HG03457 (cell line): ENCODE results near the gene PLEKHG7.
A peak's percentile ranks its signal among the peaks of the same experiment; 100 is the strongest.
"Not testable (repeated sequence)": the region's sequence is repeated elsewhere in the genome, so short reads cannot be mapped to it uniquely, and the experiment has no call there.

Source experiments
- ATAC-seq: cut with Tn5 transposase; IDR thresholded peaks from one replicate; pipeline ENCODE4 v1.9.1; 2021; ENCODE audit warnings: moderate number of reproducible peaks; ENCODE audit not compliant: unreplicated experiment

The PLEKHG7 gene, protein sequence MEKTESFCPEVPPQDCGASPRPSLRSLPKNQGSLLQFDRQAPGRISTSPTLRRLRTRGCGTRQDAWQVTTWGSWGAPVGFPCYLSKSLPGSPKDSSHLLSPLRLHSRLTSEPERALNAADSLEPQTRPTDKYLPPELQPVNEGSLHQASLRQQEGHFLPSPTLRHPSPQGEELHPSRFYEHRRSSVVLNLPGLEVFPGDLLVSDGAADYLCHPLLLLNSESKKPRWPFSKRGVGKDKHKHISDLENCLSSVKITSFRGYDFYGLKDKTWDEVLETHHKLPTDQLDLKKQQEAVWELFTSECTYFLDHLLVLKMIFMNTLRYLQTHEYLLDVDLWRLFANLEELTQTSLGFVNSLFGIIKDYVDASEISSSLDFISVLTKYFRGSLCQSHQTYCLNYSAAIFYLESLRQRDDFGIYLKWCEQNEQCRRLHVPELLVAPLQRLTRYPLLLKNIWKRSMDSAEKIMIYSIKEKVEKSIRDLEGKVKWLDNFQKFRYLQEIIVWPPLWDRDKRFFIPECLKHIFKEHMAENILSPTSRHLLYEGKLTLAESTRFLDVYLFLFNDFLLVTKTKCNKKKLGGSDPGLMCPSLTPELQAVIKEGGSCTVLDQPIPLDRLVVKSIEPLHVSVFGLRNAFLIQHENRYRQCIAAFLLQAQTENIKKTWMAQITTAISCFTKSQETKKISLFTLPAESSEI

DNA sequence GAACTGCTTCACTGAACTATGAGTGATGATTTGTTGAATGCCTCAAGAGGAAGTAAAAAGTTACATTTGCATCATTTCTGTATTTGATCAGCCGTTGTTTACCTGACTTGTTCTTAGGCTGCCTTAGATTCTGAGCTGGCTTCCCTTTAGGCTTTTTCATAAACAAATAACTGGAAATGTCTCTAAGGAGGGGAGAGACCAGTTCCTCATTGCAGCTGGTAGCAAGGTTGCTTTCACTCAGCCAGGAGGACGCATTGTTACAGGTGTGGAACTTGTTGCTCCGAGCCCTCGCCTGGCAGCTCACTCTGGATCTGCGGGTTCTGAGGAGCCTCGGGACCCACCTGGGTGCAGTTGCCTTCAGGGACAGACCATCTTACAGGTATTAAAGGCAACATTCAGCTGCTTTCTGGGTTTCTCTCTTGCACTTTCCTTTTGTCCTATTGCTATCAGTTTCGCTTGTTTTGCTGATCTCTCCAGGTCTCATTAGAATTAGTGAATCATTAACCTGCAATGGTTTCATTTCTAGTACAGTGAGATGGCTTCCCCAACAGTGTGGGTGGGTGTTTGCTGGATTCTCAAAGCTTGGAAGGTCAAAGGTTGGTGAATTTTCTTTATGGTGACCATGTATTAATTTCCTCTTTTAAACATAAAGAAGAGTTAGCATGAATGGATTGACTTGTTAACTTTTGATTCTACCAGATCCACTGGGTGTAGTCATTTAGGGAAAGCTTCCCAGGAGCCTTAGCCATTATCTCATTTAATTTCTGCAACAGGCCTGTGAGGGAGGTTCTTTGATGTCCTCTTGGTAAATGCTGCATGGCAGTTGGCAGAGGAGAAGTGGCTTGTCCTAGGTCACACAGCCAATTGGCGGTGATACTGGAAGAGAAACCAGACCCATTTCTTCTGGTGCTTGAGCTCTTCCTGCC, at the start of gene PLEKHG7:
TSS of gene PLEKHG7 (plus strand) at position 236 of the 926 bp plus-strand sequence. CDS start 3,643 bp downstream, outside the sequence.
- peak; percentile 96 for ATAC-seq

- not testable (repeated sequence) for ATAC-seq
Observed at GRCh38 chr12:92654256-92654655, 48.5 kb upstream of the PLEKHG7 start.

- ATAC-seq = no peak
Observed at GRCh38 chr12:92654929-92655328, 47.9 kb upstream of the PLEKHG7 start.

DNA sequence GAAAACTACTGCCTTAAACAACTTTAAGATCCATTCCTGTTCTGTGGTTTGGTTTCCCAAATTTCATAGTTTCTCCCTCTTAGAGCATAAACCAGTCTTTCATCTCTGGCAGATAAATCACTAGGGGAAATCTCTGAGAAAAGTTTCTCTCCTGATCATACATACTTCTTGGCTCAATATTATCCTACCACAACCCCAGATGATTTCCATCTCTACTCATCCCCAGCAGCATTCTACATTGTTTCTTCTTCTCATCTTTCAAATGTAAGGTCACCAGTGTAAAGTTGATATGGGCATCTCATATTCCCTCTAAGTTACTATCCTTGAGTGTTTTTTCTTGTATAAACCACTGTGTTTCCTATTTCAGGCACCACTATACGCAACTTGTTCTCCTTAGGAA, 45.9 kb upstream of the PLEKHG7 start:
- ATAC-seq = no peak

- no peak for ATAC-seq
Observed at GRCh38 chr12:92657770-92658169, 45.0 kb upstream of the PLEKHG7 start.

DNA sequence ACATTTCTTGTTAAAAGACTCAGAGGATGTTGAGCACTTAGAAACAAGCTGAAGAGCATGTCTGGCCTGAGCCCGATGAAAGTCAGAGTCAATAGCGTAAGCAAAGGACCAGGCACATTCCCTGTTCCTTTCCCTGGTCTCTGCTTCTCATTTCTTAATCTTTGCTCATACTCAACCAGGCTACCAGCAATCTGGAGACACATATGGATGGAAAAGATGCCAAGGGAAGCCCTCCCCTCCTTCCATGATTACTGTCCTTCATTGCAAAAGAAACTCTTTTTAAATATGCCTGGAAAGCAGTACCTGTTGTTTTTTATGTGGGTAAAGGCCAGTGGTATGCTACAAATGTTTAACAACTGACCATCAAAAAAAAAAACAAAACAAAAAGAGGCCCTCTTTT, 44.2 kb upstream of the PLEKHG7 start:
- no peak for ATAC-seq

GRCh38 chr12:92661269-92661668, 41.5 kb upstream of the PLEKHG7 start:
- no peak for ATAC-seq

- ATAC-seq = no peak
Observed at GRCh38 chr12:92665496-92665895, 37.3 kb upstream of the PLEKHG7 start.

DNA sequence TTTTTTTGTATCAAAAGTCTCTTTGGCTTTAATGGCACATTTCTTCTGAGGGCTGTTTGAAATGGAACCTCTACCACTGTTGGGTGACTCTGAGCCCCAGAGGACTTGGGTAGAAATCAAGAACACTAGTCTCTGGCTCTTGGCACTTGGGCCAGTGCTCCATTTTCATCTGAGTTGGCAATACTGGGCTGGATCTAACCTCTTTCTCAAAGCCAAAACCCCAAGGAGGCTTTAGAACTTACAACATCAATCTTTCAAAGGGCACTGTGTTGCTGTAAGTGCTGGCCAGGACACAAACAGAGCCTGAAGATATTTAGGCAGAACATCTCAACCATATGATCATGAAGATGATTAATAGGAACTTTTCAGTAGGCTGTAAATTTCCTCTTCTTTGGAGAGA, 34.0 kb upstream of the PLEKHG7 start:
- ATAC-seq = no peak

GRCh38 chr12:92671524-92671923, 31.3 kb upstream of the PLEKHG7 start:
- not testable (repeated sequence) for ATAC-seq

DNA sequence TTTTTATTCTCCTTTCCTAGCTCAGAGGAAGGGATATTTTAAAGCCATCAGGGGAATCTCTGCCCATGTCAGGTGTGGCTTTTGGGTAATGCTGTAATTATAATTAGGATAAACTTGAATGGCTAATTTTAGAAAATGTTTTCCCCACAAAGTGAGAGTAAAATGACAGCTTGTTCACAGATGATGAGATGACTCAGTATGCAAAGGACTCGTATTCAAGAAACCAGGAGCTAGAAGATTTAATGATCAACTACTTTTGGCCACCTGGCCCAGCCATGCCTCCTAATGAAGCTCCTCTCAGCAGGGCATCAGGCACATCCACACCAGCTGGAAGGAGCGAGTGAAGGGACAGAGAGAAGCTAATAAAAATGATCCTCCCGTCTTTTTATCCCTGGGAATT, 29.0 kb upstream of the PLEKHG7 start:
- ATAC-seq = peak; percentile 89

GRCh38 chr12:92674500-92674899, 28.3 kb upstream of the PLEKHG7 start:
- ATAC-seq = no peak

DNA sequence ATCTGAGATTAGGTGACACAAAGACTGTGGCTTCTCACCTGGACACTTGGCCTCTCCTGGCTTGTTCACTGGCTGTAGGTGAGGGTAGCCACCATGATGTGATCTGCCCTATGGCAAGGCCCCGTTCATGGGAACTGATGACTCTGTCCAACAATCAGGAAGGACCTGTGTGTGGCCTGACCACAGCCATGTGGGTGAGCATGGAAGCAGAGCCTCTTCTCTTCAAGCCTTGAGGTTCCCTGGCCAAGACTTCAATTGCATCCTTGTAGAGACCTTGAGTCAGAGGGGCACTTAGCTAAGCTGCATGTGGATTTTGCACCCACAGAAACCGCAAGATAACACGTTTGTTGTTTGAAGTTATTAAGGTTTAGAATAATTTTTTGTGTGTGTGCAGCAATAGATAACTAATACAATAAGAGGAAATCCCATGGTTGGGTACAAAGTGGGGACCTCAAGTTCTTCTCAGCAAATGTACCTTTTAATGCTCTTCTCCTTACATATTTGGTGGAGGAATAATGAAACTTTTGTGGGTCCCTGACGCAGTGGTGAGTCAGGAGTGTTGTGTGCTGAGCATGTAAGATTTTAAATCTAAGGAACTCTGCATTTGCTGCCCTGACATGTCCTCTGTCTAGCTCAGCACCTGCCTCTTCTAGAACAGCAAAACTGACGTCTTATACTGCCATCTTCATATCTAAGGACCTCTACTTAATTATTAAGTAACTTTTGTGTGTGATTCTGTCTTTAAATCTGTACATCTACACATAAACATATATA, 27.5 kb upstream of the PLEKHG7 start:
- ATAC-seq = no peak

GRCh38 chr12:92676710-92677109, 26.1 kb upstream of the PLEKHG7 start:
- no peak for ATAC-seq

DNA sequence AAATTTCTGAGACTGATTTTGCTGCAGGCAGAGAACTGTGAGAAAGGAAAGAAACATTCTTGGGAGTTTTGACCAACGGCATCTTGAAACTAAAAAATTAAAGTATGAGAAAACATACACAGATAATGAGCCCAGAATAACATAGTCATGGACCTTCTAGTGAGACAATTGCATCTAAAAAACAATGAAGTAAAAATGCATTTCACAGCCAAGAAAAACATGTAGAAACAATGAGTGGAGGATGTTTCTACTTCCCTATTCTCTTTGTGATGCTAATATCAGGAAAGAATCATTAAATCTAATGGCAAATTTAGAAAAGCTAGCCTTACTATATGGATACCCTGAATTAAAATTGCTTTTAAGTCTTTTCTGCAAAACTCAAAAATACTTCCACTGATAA, 12.2 kb upstream of the PLEKHG7 start:
- ATAC-seq = no peak

DNA sequence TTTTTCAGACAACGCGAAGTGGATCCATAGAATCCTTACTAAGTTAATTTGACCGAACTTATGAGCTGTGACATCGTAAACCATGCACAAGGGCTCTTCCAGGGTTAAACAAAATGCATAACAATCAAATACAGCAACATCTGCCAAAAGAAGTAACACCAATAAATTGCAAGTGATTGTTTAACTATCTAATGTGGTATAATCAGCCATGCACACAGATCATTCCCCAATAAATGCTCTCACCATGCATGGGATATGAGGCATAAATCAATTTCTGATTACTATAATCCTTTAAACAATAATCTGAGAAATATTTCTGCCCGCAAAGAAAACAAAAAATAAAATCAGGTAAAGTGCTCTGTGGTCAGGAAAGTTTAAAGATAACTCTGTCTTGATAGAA, 7.7 kb upstream of the PLEKHG7 start:
- ATAC-seq = no peak

GRCh38 chr12:92695577-92695976, 7.2 kb upstream of the PLEKHG7 start:
- no peak for ATAC-seq

- no peak for ATAC-seq
Observed at GRCh38 chr12:92696216-92696615, 6.6 kb upstream of the PLEKHG7 start.

- ATAC-seq = no peak
Observed at GRCh38 chr12:92698474-92698873, 4.3 kb upstream of the PLEKHG7 start.

GRCh38 chr12:92701441-92701840, 1.3 kb upstream of the PLEKHG7 start:
- no peak for ATAC-seq
